IMR-90 (cell line): ENCODE measurements around the gene UBASH3B. TPM values are rescaled to one million over a fixed set of nuclear protein-coding genes. Genes with fewer than 3 reads are reported as not detected.

Experiments used
- ATAC-seq: fragments of 200-7000 bp; cut with Tn5 transposase; 2 replicates; pipeline ENCODE4 v1.9.1; 2020; ENCODE audit warnings: low read depth, mild to moderate bottlenecking, moderate library complexity
- BruUV-seq: library from RNA; stranded (reverse); fragments of 400-500 nt; replicated peaks from 2 replicates; lab custom pipeline; 2021; lab: Mats Ljungman, UMichigan
- CTCF ChIA-PET: fragments of 300-600 bp; formaldehyde crosslinking; extraction: SDS; loops from one replicate; lab custom pipeline; 2021; ENCODE audit warnings: antibody characterized with exemption; lab: Yijun Ruan, JAX
- POLR2A ChIA-PET: fragments of 300-600 bp; sonication (Branson Sonifier 250); formaldehyde crosslinking; loops from one replicate; lab custom pipeline; 2022; ENCODE audit warnings: antibody characterized with exemption; ENCODE audit not compliant: unreplicated experiment; lab: Charles Lee
- DNase-seq: peaks from one replicate; pipeline ENCODE4 v3.0.0; 2013
- H2AFZ ChIP-seq: replicated peaks from 2 replicates; pipeline ENCODE3; 2013; ENCODE audit warnings: low read length, mild to moderate bottlenecking; ENCODE audit not compliant: poor library complexity
- H2AK5ac ChIP-seq: 2 replicates; pipeline ENCODE4 v1.6.1; 2013; ENCODE audit warnings: low read depth, low read length, inconsistent platforms
- H2AK9ac ChIP-seq: replicated peaks from 2 replicates; pipeline ENCODE3; 2013; ENCODE audit warnings: mild to moderate bottlenecking, low read depth, low read length, moderate library complexity; ENCODE audit not compliant: poor library complexity
- H2BK120ac ChIP-seq: 2 replicates; pipeline ENCODE4 v1.6.1; 2013; ENCODE audit warnings: low read depth, low read length, inconsistent platforms
- H2BK15ac ChIP-seq: 3 replicates; pipeline ENCODE4 v1.6.1; 2013; ENCODE audit warnings: low read depth, low read length, inconsistent platforms
- H2BK20ac ChIP-seq: 2 replicates; pipeline ENCODE4 v1.6.1; 2013; ENCODE audit warnings: low read depth, mild to moderate bottlenecking, inconsistent platforms, low read length, moderate library complexity
- H2BK5ac ChIP-seq: 2 replicates; pipeline ENCODE4 v1.6.1; 2013; ENCODE audit warnings: mild to moderate bottlenecking, low read depth, low read length, inconsistent platforms; ENCODE audit not compliant: poor library complexity, severe bottlenecking
- H3K14ac ChIP-seq: replicated peaks from 2 replicates; pipeline ENCODE4 v1.6.1; 2013; ENCODE audit warnings: low read depth, low read length, inconsistent platforms
- H3K18ac ChIP-seq: 2 replicates; pipeline ENCODE4 v1.6.1; 2013; ENCODE audit warnings: low read depth, low read length, control low read depth
- H3K23ac ChIP-seq: 2 replicates; pipeline ENCODE4 v1.6.1; 2013; ENCODE audit warnings: low read depth, low read length, inconsistent platforms
- H3K27ac ChIP-seq: 2 replicates; pipeline ENCODE4 v1.5.1; 2013; ENCODE audit warnings: mild to moderate bottlenecking, control low read depth, low read length; ENCODE audit not compliant: insufficient read depth
- H3K27me3 ChIP-seq: 2 replicates; pipeline ENCODE4 v1.6.1; 2013; ENCODE audit warnings: low read length; ENCODE audit not compliant: control insufficient read depth, insufficient read depth
- H3K36me3 ChIP-seq: 2 replicates; pipeline ENCODE4 v1.6.1; 2013; ENCODE audit warnings: low read length, mixed read lengths; ENCODE audit not compliant: control insufficient read depth, insufficient read depth
- H3K4ac ChIP-seq: 2 replicates; pipeline ENCODE4 v1.6.1; 2013; ENCODE audit warnings: low read depth, low read length, inconsistent platforms
- H3K4me1 ChIP-seq: 2 replicates; pipeline ENCODE4 v1.6.1; 2013; ENCODE audit warnings: low read length, mixed read lengths; ENCODE audit not compliant: control insufficient read depth, insufficient read depth
- H3K4me2 ChIP-seq: 2 replicates; pipeline ENCODE4 v1.6.1; 2013; ENCODE audit warnings: low read depth, mild to moderate bottlenecking, control low read depth, low read length, moderate library complexity
- H3K4me3 ChIP-seq: 2 replicates; pipeline ENCODE4 v1.5.1; 2013; ENCODE audit warnings: low read depth, mild to moderate bottlenecking, control low read depth, low read length, moderate library complexity; ENCODE audit not compliant: insufficient read depth
- H3K56ac ChIP-seq: 2 replicates; pipeline ENCODE4 v1.6.1; 2013; ENCODE audit warnings: low read length, inconsistent platforms; ENCODE audit not compliant: insufficient read depth; ENCODE audit errors: extremely low read depth
- H3K79me1 ChIP-seq, 2 experiments: 2 replicates each; pipeline ENCODE4 v1.6.1; 2013; ENCODE audit warnings: low read length in 2 of 2, inconsistent platforms in 1 of 2, low read depth in 1 of 2
- H3K9ac ChIP-seq: 2 replicates; pipeline ENCODE4 v1.6.1; 2013; ENCODE audit warnings: low read depth, low read length, control low read depth
- H3K9me1 ChIP-seq: 2 replicates; pipeline ENCODE4 v1.6.1; 2013; ENCODE audit warnings: low read length, inconsistent platforms; ENCODE audit not compliant: insufficient read depth
- H3K9me3 ChIP-seq: 2 replicates; pipeline ENCODE4 v1.6.1; 2013; ENCODE audit warnings: low read length; ENCODE audit not compliant: control insufficient read depth, insufficient read depth
- H4K20me1 ChIP-seq: 2 replicates; pipeline ENCODE4 v1.6.1; 2013; ENCODE audit warnings: low read length, inconsistent platforms; ENCODE audit not compliant: insufficient read depth
- H4K5ac ChIP-seq: 2 replicates; pipeline ENCODE4 v1.6.1; 2013; ENCODE audit warnings: mild to moderate bottlenecking, low read depth, low read length, control low read depth
- H4K8ac ChIP-seq, 2 experiments: 2 replicates each; pipeline ENCODE4 v1.6.1; 2013; ENCODE audit warnings: low read depth in 2 of 2, low read length in 2 of 2, control low read depth in 1 of 2, inconsistent platforms in 1 of 2
- H4K91ac ChIP-seq: 2 replicates; pipeline ENCODE4 v1.6.1; 2013; ENCODE audit warnings: low read depth, low read length, inconsistent platforms; ENCODE audit not compliant: insufficient read depth
- BHLHE40 ChIP-seq: fragments of 150-350 bp; IDR thresholded peaks from 2 replicates; pipeline ENCODE4 v1.6.1; 2016; ENCODE audit warnings: mild to moderate bottlenecking, low read depth, low read length
- CEBPB ChIP-seq: IDR thresholded peaks from 2 replicates; pipeline ENCODE4 v1.6.1; 2012; ENCODE audit warnings: low read depth, low read length, improper control_type of control experiment
- CHD1 ChIP-seq: IDR thresholded peaks from 2 replicates; pipeline ENCODE4 v1.6.1; 2012; ENCODE audit warnings: low read depth, low read length, improper control_type of control experiment
- FOS ChIP-seq: fragments of 150-350 bp; IDR thresholded peaks from 2 replicates; pipeline ENCODE4 v1.6.1; 2016; ENCODE audit warnings: low read depth, low read length
- MAFK ChIP-seq: IDR thresholded peaks from 2 replicates; pipeline ENCODE4 v1.6.1; 2012; ENCODE audit warnings: low read depth, low read length, improper control_type of control experiment
- MAZ ChIP-seq: IDR thresholded peaks from 2 replicates; pipeline ENCODE4 v1.6.1; 2012; ENCODE audit warnings: low read depth, mild to moderate bottlenecking, low read length, improper control_type of control experiment, moderate library complexity, borderline replicate concordance
- MXI1 ChIP-seq: IDR thresholded peaks from 2 replicates; pipeline ENCODE4 v1.6.1; 2012; ENCODE audit warnings: low read depth, mild to moderate bottlenecking, low read length, moderate library complexity, borderline replicate concordance
- NFE2L2 ChIP-seq: fragments of 150-350 bp; IDR thresholded peaks from 2 replicates; pipeline ENCODE4 v1.6.1; 2016; ENCODE audit warnings: low read depth, mild to moderate bottlenecking, low read length
- POLR2A ChIP-seq: IDR thresholded peaks from 2 replicates; pipeline ENCODE4 v1.6.1; 2012; ENCODE audit warnings: mild to moderate bottlenecking, low read depth, low read length
- RAD21 ChIP-seq: IDR thresholded peaks from 2 replicates; pipeline ENCODE4 v1.6.1; 2012; ENCODE audit warnings: low read length, improper control_type of control experiment
- RCOR1 ChIP-seq: IDR thresholded peaks from 2 replicates; pipeline ENCODE4 v1.6.1; 2012; ENCODE audit warnings: mild to moderate bottlenecking, low read length, improper control_type of control experiment; ENCODE audit not compliant: insufficient replicate concordance
- RFX5 ChIP-seq: IDR thresholded peaks from 2 replicates; pipeline ENCODE4 v1.8.0; 2012; ENCODE audit warnings: low read depth, mild to moderate bottlenecking, low read length, moderate library complexity
- SMC3 ChIP-seq: fragments of 150-350 bp; IDR thresholded peaks from 2 replicates; pipeline ENCODE4 v1.6.1; 2016; ENCODE audit warnings: low read depth, mild to moderate bottlenecking, antibody characterized with exemption, low read length, moderate library complexity
- WGBS, 2 experiments: methylation state at CpG; one replicate each; pipeline versions ENCODE4 v1.1.5 to v1.1.7; 2013; ENCODE audit warnings: missing lambda C conversion rate in 2 of 2; ENCODE audit not compliant: insufficient read length in 1 of 2; ENCODE audit errors: extremely low coverage in 2 of 2; 5-methylcytosine and 5-hydroxymethylcytosine counted together
- dilution Hi-C: fragments of 300-500 bp; cut with HindIII; formaldehyde crosslinking; loops from one replicate; pipeline ENCODE4 v1.14.3; 2018; ENCODE audit warnings: low sequenced_read_pairs; ENCODE audit not compliant: unreplicated experiment
- in situ Hi-C: fragments of 300-500 bp; cut with MboI; formaldehyde crosslinking; loops from 3 replicates; pipeline ENCODE4 v1.14.3; 2019; ENCODE audit warnings: low sequenced_read_pairs, inconsistent platforms, mixed read lengths
- intact Hi-C: fragments of 100-400 bp; cut with micrococcal nuclease; formaldehyde crosslinking; loops from 2 replicates; pipeline ENCODE4 v1.10.0; 2022
- polyA plus RNA-seq, 3 experiments: library from polyadenylated mRNA; depleted of rRNA; stranded (reverse); fragments of >200 nt; gene quantifications; 2 replicates each; pipeline ENCODE4 v1.2.3, GENCODE V29; 2012; ENCODE audit warnings: low replicate concordance in 1 of 3
- total RNA-seq: library from RNA; depleted of rRNA; stranded (reverse); fragments of >200 nt; gene quantifications from 2 replicates; pipeline ENCODE4 v1.2.3, GENCODE V29; 2012
- TF ChIP-seq, protein P1 (sequence below): fragments of 150-350 bp; IDR thresholded peaks from 2 replicates; pipeline ENCODE4 v1.6.1; 2016; ENCODE audit warnings: low read depth, mild to moderate bottlenecking, low read length, moderate library complexity, borderline replicate concordance
- TF ChIP-seq, protein P2 (sequence below): fragments of 150-350 bp; IDR thresholded peaks from 2 replicates; pipeline ENCODE4 v1.6.1; 2017; ENCODE audit warnings: mild to moderate bottlenecking, antibody characterized with exemption, low read length, low read depth
- TF ChIP-seq, protein P3 (sequence below): conservative IDR thresholded peaks from 2 replicates; pipeline ENCODE4 v1.5.1; 2012; ENCODE audit warnings: mild to moderate bottlenecking, low read depth, low read length, improper control_type of control experiment

UBASH3B gene
- total and polyA plus RNA-seq, 2 of the 4 experiments (the other 2 are of a cell fraction), result 27.2 to 48.0 TPM

GRCh38 chr11:122625976-122626665, 29.4 kb upstream of the UBASH3B start:
- Histone ChIP-seq H3K9me3 (no peaks in the 10 kb centered on the region), H3K9me1 (no peaks in the 10 kb centered on the region), H3K4me3 (no peak overlapping the region), H4K91ac (no peak overlapping the region), H3K56ac (no peak overlapping the region), H4K20me1 (no peaks in the 10 kb centered on the region), H2AK9ac (no peak overlapping the region), H2BK15ac (no peak overlapping the region), H3K4ac (no peak overlapping the region), H2AFZ (no peak overlapping the region), H3K9ac (no peak overlapping the region), H3K27me3 (peaks cover 21% of the 10 kb centered on the region), H4K8ac (no peak overlapping the region), H3K4me2 (no peak overlapping the region), H2BK5ac (no peak overlapping the region), H3K14ac (no peak overlapping the region), H3K4me1 (no peaks in the 10 kb centered on the region; the same call in 1 of the 2 replicates), H3K79me1 (no peaks in the 10 kb centered on the region), H3K36me3 (no peaks in the 10 kb centered on the region), H2BK120ac (no peak overlapping the region), H3K27ac (no peak overlapping the region), H4K5ac (no peak overlapping the region), H3K18ac (no peak overlapping the region), H2AK5ac (no peak overlapping the region), H2BK20ac (no peak overlapping the region), H3K23ac (no peak overlapping the region)
- BruUV-seq, result no TSS peak
- 80% methylated on average over 1 of the region's 8 CpGs; no CpG with 5 or more reads in 1 of the 2 experiments for WGBS, 2 experiments
- intact Hi-C loops, result no loop called here
- ChIA-PET POLR2A (no interaction called here), CTCF (no interaction called here)
- in situ Hi-C loops, result no loop called here
- ATAC-seq, result no peak
- no peak for DNase-seq
- dilution Hi-C loops, result no loop called here
- TF ChIP-seq, protein P1, sequence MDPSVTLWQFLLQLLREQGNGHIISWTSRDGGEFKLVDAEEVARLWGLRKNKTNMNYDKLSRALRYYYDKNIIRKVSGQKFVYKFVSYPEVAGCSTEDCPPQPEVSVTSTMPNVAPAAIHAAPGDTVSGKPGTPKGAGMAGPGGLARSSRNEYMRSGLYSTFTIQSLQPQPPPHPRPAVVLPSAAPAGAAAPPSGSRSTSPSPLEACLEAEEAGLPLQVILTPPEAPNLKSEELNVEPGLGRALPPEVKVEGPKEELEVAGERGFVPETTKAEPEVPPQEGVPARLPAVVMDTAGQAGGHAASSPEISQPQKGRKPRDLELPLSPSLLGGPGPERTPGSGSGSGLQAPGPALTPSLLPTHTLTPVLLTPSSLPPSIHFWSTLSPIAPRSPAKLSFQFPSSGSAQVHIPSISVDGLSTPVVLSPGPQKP, result no peak
- TF ChIP-seq NFE2L2 (no peak), BHLHE40 (no peak), MAFK (no peak), FOS (no peak), CHD1 (no peak), MAZ (no peak), SMC3 (no peak), POLR2A (no peak), RAD21 (no peak), RFX5 (no peak), RCOR1 (no peak), MXI1 (no peak), CEBPB (no peak)
- TF ChIP-seq, protein P2, sequence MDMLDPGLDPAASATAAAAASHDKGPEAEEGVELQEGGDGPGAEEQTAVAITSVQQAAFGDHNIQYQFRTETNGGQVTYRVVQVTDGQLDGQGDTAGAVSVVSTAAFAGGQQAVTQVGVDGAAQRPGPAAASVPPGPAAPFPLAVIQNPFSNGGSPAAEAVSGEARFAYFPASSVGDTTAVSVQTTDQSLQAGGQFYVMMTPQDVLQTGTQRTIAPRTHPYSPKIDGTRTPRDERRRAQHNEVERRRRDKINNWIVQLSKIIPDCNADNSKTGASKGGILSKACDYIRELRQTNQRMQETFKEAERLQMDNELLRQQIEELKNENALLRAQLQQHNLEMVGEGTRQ, result no peak
- TF ChIP-seq, protein P3, sequence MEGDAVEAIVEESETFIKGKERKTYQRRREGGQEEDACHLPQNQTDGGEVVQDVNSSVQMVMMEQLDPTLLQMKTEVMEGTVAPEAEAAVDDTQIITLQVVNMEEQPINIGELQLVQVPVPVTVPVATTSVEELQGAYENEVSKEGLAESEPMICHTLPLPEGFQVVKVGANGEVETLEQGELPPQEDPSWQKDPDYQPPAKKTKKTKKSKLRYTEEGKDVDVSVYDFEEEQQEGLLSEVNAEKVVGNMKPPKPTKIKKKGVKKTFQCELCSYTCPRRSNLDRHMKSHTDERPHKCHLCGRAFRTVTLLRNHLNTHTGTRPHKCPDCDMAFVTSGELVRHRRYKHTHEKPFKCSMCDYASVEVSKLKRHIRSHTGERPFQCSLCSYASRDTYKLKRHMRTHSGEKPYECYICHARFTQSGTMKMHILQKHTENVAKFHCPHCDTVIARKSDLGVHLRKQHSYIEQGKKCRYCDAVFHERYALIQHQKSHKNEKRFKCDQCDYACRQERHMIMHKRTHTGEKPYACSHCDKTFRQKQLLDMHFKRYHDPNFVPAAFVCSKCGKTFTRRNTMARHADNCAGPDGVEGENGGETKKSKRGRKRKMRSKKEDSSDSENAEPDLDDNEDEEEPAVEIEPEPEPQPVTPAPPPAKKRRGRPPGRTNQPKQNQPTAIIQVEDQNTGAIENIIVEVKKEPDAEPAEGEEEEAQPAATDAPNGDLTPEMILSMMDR, result no peak
